Endothelial cell (in vitro differentiated cells): ENCODE results near the gene KSR1. TPM values are rescaled to one million over a fixed set of nuclear protein-coding genes. Genes with fewer than 3 reads are reported as not detected.

ENCODE experiments used
- DNase-seq: peaks from one replicate; pipeline ENCODE4 v3.0.0; 2021; ENCODE audit warnings: low spot score
- H3K27ac Mint-ChIP-seq: one replicate; pipeline ENCODE4 v1.8.0; 2021; ENCODE audit warnings: mixed read lengths, inconsistent platforms; ENCODE audit not compliant: unreplicated experiment
- H3K27me3 Mint-ChIP-seq: one replicate; pipeline ENCODE4 v1.8.0; 2021; ENCODE audit warnings: mild to moderate bottlenecking, moderate library complexity, mixed read lengths, inconsistent platforms; ENCODE audit not compliant: unreplicated experiment
- H3K36me3 Mint-ChIP-seq: one replicate; pipeline ENCODE4 v1.8.0; 2021; ENCODE audit warnings: mild to moderate bottlenecking, low read depth, mixed read lengths, inconsistent platforms; ENCODE audit not compliant: unreplicated experiment
- H3K4me1 Mint-ChIP-seq: one replicate; pipeline ENCODE4 v1.8.0; 2021; ENCODE audit warnings: mild to moderate bottlenecking, mixed read lengths, inconsistent platforms; ENCODE audit not compliant: unreplicated experiment
- H3K4me3 Mint-ChIP-seq: one replicate; pipeline ENCODE4 v1.8.0; 2021; ENCODE audit warnings: mild to moderate bottlenecking, mixed read lengths, inconsistent platforms; ENCODE audit not compliant: unreplicated experiment
- H3K9me3 Mint-ChIP-seq: one replicate; pipeline ENCODE4 v1.8.0; 2021; ENCODE audit warnings: mixed read lengths, inconsistent platforms; ENCODE audit not compliant: unreplicated experiment
- CTCF ChIP-seq: fragments of 200-600 bp; sonication (generic); IDR thresholded peaks from one replicate; pipeline ENCODE4 v1.5.0; 2021; ENCODE audit warnings: antibody characterized with exemption; ENCODE audit not compliant: unreplicated experiment
- total RNA-seq: library from RNA; stranded (reverse); fragmentation: NEBNext Ultra II Directional; extraction: Animal tissue kit (Norgen Biotek cat#: 25700); gene quantifications from one replicate; pipeline ENCODE4 v1.2.1, GENCODE V29; 2021; ENCODE audit not compliant: unreplicated experiment

KSR1 gene
- total RNA-seq, 1 donor from 2014 or later: 65.2 TPM

GRCh38 chr17:27612160-27612770, 156.0 kb downstream of the KSR1 start:
- Mint-ChIP-seq H3K27me3 (peaks cover 5% of the 10 kb centered on the region), H3K4me1 (no peaks in the 10 kb centered on the region), H3K4me3 (no peak overlapping the region), H3K27ac (no peak overlapping the region), H3K9me3 (no peaks in the 10 kb centered on the region), H3K36me3 (peaks cover 49% of the 10 kb centered on the region)
- no peak for DNase-seq
- no peak for TF ChIP-seq CTCF

GRCh38 chr17:27613433-27613832, 157.2 kb downstream of the KSR1 start:
- Mint-ChIP-seq H3K9me3 (no peaks in the 10 kb centered on the region), H3K36me3 (peaks cover 46% of the 10 kb centered on the region), H3K4me3 (no peak overlapping the region), H3K27me3 (peaks cover 5% of the 10 kb centered on the region), H3K27ac (no peak overlapping the region), H3K4me1 (no peaks in the 10 kb centered on the region)
- no peak for TF ChIP-seq CTCF
- DNase-seq: no peak

- Mint-ChIP-seq H3K27ac (no peak overlapping the region), H3K27me3 (peaks cover 5% of the 10 kb centered on the region), H3K36me3 (peaks cover 43% of the 10 kb centered on the region), H3K4me1 (peaks cover 1% of the 10 kb centered on the region), H3K9me3 (no peaks in the 10 kb centered on the region), H3K4me3 (no peak overlapping the region)
- DNase-seq: no peak
- TF ChIP-seq CTCF: no peak
These were observed 158.9 kb downstream of the KSR1 start for GRCh38 chr17:27615121-27615520.

GRCh38 chr17:27616414-27616813, 160.2 kb downstream of the KSR1 start:
- Mint-ChIP-seq H3K36me3 (peaks cover 52% of the 10 kb centered on the region), H3K4me3 (no peak overlapping the region), H3K9me3 (no peaks in the 10 kb centered on the region), H3K27me3 (peaks cover 8% of the 10 kb centered on the region), H3K27ac (no peak overlapping the region), H3K4me1 (peaks cover 11% of the 10 kb centered on the region)
- TF ChIP-seq CTCF: no peak
- no peak for DNase-seq

GRCh38 chr17:27618417-27618816, 162.2 kb downstream of the KSR1 start:
- peaks cover 8% of the 10 kb centered on the region for H3K27me3 Mint-ChIP-seq
- H3K4me3 Mint-ChIP-seq: no peak overlapping the region
- peaks cover 56% of the 10 kb centered on the region for H3K36me3 Mint-ChIP-seq
- no peak overlapping the region for H3K27ac Mint-ChIP-seq
- H3K4me1 Mint-ChIP-seq: peaks cover 11% of the 10 kb centered on the region
- DNase-seq: no peak
- H3K9me3 Mint-ChIP-seq: no peaks in the 10 kb centered on the region
- TF ChIP-seq CTCF: no peak
